Inflammatory macrophage treated with lipopolysaccharide for 4 hours (primary cell): ENCODE results near the gene RBSN.

Experiments used
- DNase-seq: peaks from one replicate; pipeline ENCODE4 v3.0.0-alpha.2; 2020

The RBSN gene

GRCh38 chr3:15099364-15100098, 583 bp upstream of the RBSN start:
- DNase-seq, result no peak

- peak; percentile 62 for DNase-seq
These were observed 1.1 kb downstream of the RBSN start for GRCh38 chr3:15097891-15098290.

GRCh38 chr3:15096046-15096445, 2.9 kb downstream of the RBSN start:
- DNase-seq, result peak; percentile 27

GRCh38 chr3:15094187-15094875, 4.6 kb downstream of the RBSN start:
- peak; percentile 28 for DNase-seq

- DNase-seq, result no peak
These were observed 6.3 kb downstream of the RBSN start for GRCh38 chr3:15092686-15093085.

GRCh38 chr3:15091575-15091974, 7.4 kb downstream of the RBSN start:
- DNase-seq, result no peak

- no peak for DNase-seq
These were observed 9.7 kb downstream of the RBSN start for GRCh38 chr3:15089201-15089600.

- DNase-seq, result no peak
These were observed 12.2 kb downstream of the RBSN start for GRCh38 chr3:15086699-15087098.

- no peak for DNase-seq
These were observed 12.7 kb downstream of the RBSN start for GRCh38 chr3:15086263-15086662.

GRCh38 chr3:15083252-15083651, 15.7 kb downstream of the RBSN start:
- DNase-seq, result peak; percentile 40

GRCh38 chr3:15081960-15082664, 16.8 kb downstream of the RBSN start:
- DNase-seq, result peak; percentile 92

GRCh38 chr3:15079091-15079490, 19.9 kb downstream of the RBSN start:
- DNase-seq, result no peak

- no peak for DNase-seq
These were observed 24.4 kb downstream of the RBSN start for GRCh38 chr3:15074500-15074899.

GRCh38 chr3:15071699-15072098, 27.2 kb downstream of the RBSN start:
- no peak for DNase-seq

GRCh38 chr3:15069441-15069840, 29.5 kb downstream of the RBSN start:
- DNase-seq, result no peak

- no peak for DNase-seq
These were observed 32.5 kb downstream of the RBSN start for GRCh38 chr3:15066467-15066866.

GRCh38 chr3:15065550-15066007, 33.4 kb downstream of the RBSN start:
- DNase-seq, result no peak

- peak; percentile 93 for DNase-seq
These were observed 34.0 kb downstream of the RBSN start, which contains the start of gene MRPS25 for GRCh38 chr3:15064835-15065549. MRPS25 (minus strand) TSS chr3:15065315; CDS start chr3:15065194, 121 bp downstream.

GRCh38 chr3:15064299-15064834, 34.6 kb downstream of the RBSN start:
- DNase-seq, result peak; percentile 41

- DNase-seq, result no peak
These were observed 35.2 kb downstream of the RBSN start for GRCh38 chr3:15063656-15064286.

GRCh38 chr3:15063238-15063637, 35.7 kb downstream of the RBSN start:
- no peak for DNase-seq

GRCh38 chr3:15060029-15060428, 38.9 kb downstream of the RBSN start:
- no peak for DNase-seq
